HepG2 (cell line): Measurements from ENCODE around the gene CCDC170. TPM values are rescaled to one million over a fixed set of nuclear protein-coding genes. Genes with fewer than 3 reads are reported as not detected.

Source experiments
- ATAC-seq: fragments of 200-7000 bp; cut with Tn5 transposase; 3 replicates; pipeline ENCODE4 v1.9.1; 2020; ENCODE audit warnings: mild to moderate bottlenecking, moderate library complexity
- BruUV-seq: library from RNA; stranded (reverse); fragments of 400-500 nt; replicated peaks from 2 replicates; lab custom pipeline; 2021; lab: Mats Ljungman, UMichigan
- CTCF ChIA-PET: fragments of 300-600 bp; formaldehyde crosslinking; extraction: SDS; loops from one replicate; lab custom pipeline; 2021; ENCODE audit warnings: low total read pairs, inconsistent platforms, low intra/inter-chr PET ratio; lab: Yijun Ruan, JAX
- POLR2A ChIA-PET: fragments of 350-600 bp; sonication (Branson Sonifier 250); formaldehyde crosslinking; loops from one replicate; lab custom pipeline; 2020; ENCODE audit warnings: antibody characterized with exemption, inconsistent platforms; lab: Yijun Ruan, JAX
- DNase-seq: peaks from one replicate; pipeline ENCODE4 v3.0.0-alpha.2; 2015; ENCODE audit warnings: low spot score
- FAIRE-seq: peaks from 3 replicates; lab custom pipeline; 2011; peaks lifted over from hg19 to GRCh38; lab: Jason Lieb, UNC
- H2AFZ ChIP-seq: one replicate; pipeline ENCODE4 v1.6.1; 2011; ENCODE audit warnings: low read length, inconsistent platforms
- H3K27ac ChIP-seq: fragments of 300-600 bp; 3 replicates; pipeline ENCODE4 v1.8.0; 2011; ENCODE audit warnings: mixed run types, mild to moderate bottlenecking, mixed read lengths, low read length, inconsistent platforms; ENCODE audit not compliant: insufficient read depth; ENCODE audit errors: extremely low read length
- H3K27me3 ChIP-seq, 2 experiments: fragments of 200-600 bp in 1 of 2; 2 replicates in 1 of 2; 3 replicates in 1 of 2; pipeline versions ENCODE4 v1.6.0 to v1.8.0; 2011; ENCODE audit warnings: low read length in 2 of 2, mild to moderate bottlenecking in 2 of 2, moderate library complexity in 2 of 2, inconsistent platforms in 1 of 2; ENCODE audit not compliant: insufficient read depth in 2 of 2, control insufficient read depth in 1 of 2
- H3K36me3 ChIP-seq, 2 experiments: fragments of 200-600 bp in 1 of 2; replicated peaks in 1 of 2; 2 replicates in 1 of 2; 3 replicates in 1 of 2; pipeline versions ENCODE4 v1.5.1 to v1.8.0; 2011; ENCODE audit warnings: low read length in 2 of 2, inconsistent platforms in 1 of 2; ENCODE audit not compliant: insufficient read depth in 2 of 2, control insufficient read depth in 1 of 2
- H3K4me1 ChIP-seq: 2 replicates; pipeline ENCODE4 v1.5.1; 2012; ENCODE audit warnings: low read length, inconsistent platforms; ENCODE audit not compliant: insufficient read depth
- H3K4me2 ChIP-seq: 2 replicates; pipeline ENCODE4 v1.6.0; 2011; ENCODE audit warnings: low read depth, low read length, inconsistent platforms
- H3K4me3 ChIP-seq, 3 experiments: fragments of 200-600 bp in 1 of 3; sonication (generic), shearing (Covaris generic) in 1 of 3; replicated peaks in 1 of 3; 2 replicates each; pipeline ENCODE4 v1.5.1; 2011 to 2016; ENCODE audit warnings: low read length in 3 of 3, inconsistent platforms in 2 of 3, low read depth in 2 of 3, mild to moderate bottlenecking in 2 of 3, control low read depth in 1 of 3, mixed read lengths in 1 of 3; ENCODE audit not compliant: insufficient read depth in 1 of 3
- H3K79me2 ChIP-seq: one replicate; pipeline ENCODE4 v1.6.1; 2011; ENCODE audit warnings: low read length, inconsistent platforms; ENCODE audit not compliant: insufficient read depth
- H3K9ac ChIP-seq: 2 replicates; pipeline ENCODE4 v1.6.0; 2011; ENCODE audit warnings: mild to moderate bottlenecking, low read depth, low read length, inconsistent platforms; ENCODE audit not compliant: insufficient read depth
- H3K9me3 ChIP-seq: 2 replicates; pipeline ENCODE4 v1.5.1; 2012; ENCODE audit warnings: mild to moderate bottlenecking, low read length
- H4K20me1 ChIP-seq: 2 replicates; pipeline ENCODE4 v1.6.0; 2011; ENCODE audit warnings: inconsistent platforms, mild to moderate bottlenecking, low read length, moderate library complexity; ENCODE audit not compliant: insufficient read depth
- CCAR2 ChIP-seq: fragments of 200-400 bp; formaldehyde crosslinking; optimal IDR thresholded peaks from 2 replicates; pipeline ENCODE3; 2018; ENCODE audit warnings: low read depth, mild to moderate bottlenecking, low read length, moderate library complexity
- GABPB1 ChIP-seq: IDR thresholded peaks from 2 replicates; pipeline ENCODE4 v1.6.1; 2016; ENCODE audit warnings: mild to moderate bottlenecking, missing genetic modification reagents, moderate library complexity, missing compliant biosample characterization
- GFI1 ChIP-seq: sonication (generic); formaldehyde crosslinking; IDR thresholded peaks from 2 replicates; pipeline ENCODE4 v1.5.0; 2020; ENCODE audit warnings: missing genetic modification reagents, mild to moderate bottlenecking, borderline replicate concordance
- GPBP1L1 ChIP-seq: sonication (generic); formaldehyde crosslinking; IDR thresholded peaks from 2 replicates; pipeline ENCODE4 v1.5.0; 2020; ENCODE audit warnings: mild to moderate bottlenecking, missing genetic modification reagents
- HNF4G ChIP-seq, 2 experiments: sonication (generic) in 1 of 2; formaldehyde crosslinking in 1 of 2; IDR thresholded peaks; 2 replicates each; pipeline versions ENCODE4 v1.4.0 to v1.6.1; 2011 to 2020; ENCODE audit warnings: borderline replicate concordance in 2 of 2, low read depth in 2 of 2, mild to moderate bottlenecking in 2 of 2, low read length in 1 of 2, missing genetic modification reagents in 1 of 2, moderate library complexity in 1 of 2
- HNRNPK ChIP-seq: fragments of 200-400 bp; formaldehyde crosslinking; IDR thresholded peaks from 2 replicates; pipeline ENCODE4 v1.6.1; 2018; ENCODE audit warnings: low read length, low read depth, moderate library complexity, mild to moderate bottlenecking; ENCODE audit not compliant: poor library complexity, severe bottlenecking
- IKZF1 ChIP-seq: fragments of 450-650 bp; IDR thresholded peaks from 2 replicates; pipeline ENCODE4 v1.7.1; 2016
- MEIS1 ChIP-seq: sonication (generic); formaldehyde crosslinking; IDR thresholded peaks from 2 replicates; pipeline ENCODE4 v1.9.0; 2021; ENCODE audit warnings: mild to moderate bottlenecking, missing genetic modification reagents, moderate library complexity, borderline replicate concordance
- POLR2A ChIP-seq, 2 experiments: IDR thresholded peaks; 2 replicates each; pipeline ENCODE4 v1.6.1; 2011; ENCODE audit warnings: low read depth in 2 of 2, low read length in 2 of 2, mild to moderate bottlenecking in 1 of 2, moderate library complexity in 1 of 2; ENCODE audit not compliant: insufficient read depth in 1 of 2
- SOX5 ChIP-seq: IDR thresholded peaks from 2 replicates; pipeline ENCODE4 v1.6.1; 2016; ENCODE audit warnings: borderline replicate concordance
- ZMYM3 ChIP-seq: sonication (generic); formaldehyde crosslinking; IDR thresholded peaks from 2 replicates; pipeline ENCODE4 v1.5.1; 2020; ENCODE audit warnings: mild to moderate bottlenecking, missing genetic modification reagents
- ZNF713 ChIP-seq: sonication (generic); formaldehyde crosslinking; IDR thresholded peaks from 2 replicates; pipeline ENCODE4 v1.4.0; 2020; ENCODE audit warnings: mild to moderate bottlenecking, missing genetic modification reagents
- ZNF891 ChIP-seq: sonication (generic); formaldehyde crosslinking; IDR thresholded peaks from 2 replicates; pipeline ENCODE4 v1.5.0; 2020; ENCODE audit warnings: mild to moderate bottlenecking, missing genetic modification reagents
- WGBS: methylation state at CpG from one replicate; pipeline ENCODE4 v1.1.6; 2017; ENCODE audit warnings: low lambda C conversion rate; 5-methylcytosine and 5-hydroxymethylcytosine counted together
- in situ Hi-C: cut with HindIII; loops from 2 replicates; pipeline ENCODE4 v1.10.0; 2017; ENCODE audit warnings: low pct_unique_long_range_greater_than_20kb; ENCODE audit not compliant: extremely low pct_ligation_motif_present
- intact Hi-C: fragments of 100-400 bp; cut with micrococcal nuclease; formaldehyde crosslinking; loops from one replicate; pipeline ENCODE4 v1.10.0; 2022; ENCODE audit not compliant: unreplicated experiment
- polyA plus RNA-seq, 8 experiments: library from polyadenylated mRNA; depleted of rRNA in 3 of 8; stranded (reverse) in 7 of 8; unstranded in 1 of 8; fragments of >200 nt; fragmentation: Illumina TruSeq in 4 of 8; extraction: Trizol in 4 of 8; gene quantifications; 2 replicates each; pipeline versions ENCODE4 v1.2.1 to v1.2.3, GENCODE V29; 2011 to 2016; ENCODE audit warnings: low read depth in 4 of 8, missing spikeins in 1 of 8, mixed read lengths in 1 of 8; ENCODE audit not compliant: insufficient read depth in 1 of 8
- total RNA-seq, 5 experiments: library from RNA; depleted of rRNA; stranded (reverse); fragments of >200 nt; fragmentation: Illumina TruSeq; extraction: Trizol; gene quantifications; 2 replicates each; pipeline ENCODE4 v1.2.3, GENCODE V29; 2016; ENCODE audit warnings: low read depth in 1 of 5

The CCDC170 gene
- total and polyA plus RNA-seq, 2 of the 13 experiments (the other 11 are each of a cell fraction or from before 2014, with no cell fraction given) = 0.90 to 5.1 TPM

- Histone ChIP-seq H3K4me2 (no peak overlapping the region), H3K79me2 (no peaks in the 10 kb centered on the region), H3K27me3 (no peaks in the 10 kb centered on the region), H2AFZ (no peak overlapping the region), H3K9ac (no peak overlapping the region), H4K20me1 (no peaks in the 10 kb centered on the region), H3K4me3 (no peak overlapping the region), H3K27ac (peak overlapping the region; percentile 47), H3K9me3 (no peaks in the 10 kb centered on the region), H3K36me3 (no peaks in the 10 kb centered on the region), H3K4me1 (peaks cover 53% of the 10 kb centered on the region)
- CTCF ChIA-PET = no interaction called here
- BruUV-seq = no TSS peak
- FAIRE-seq (no peak), DNase-seq (no peak), ATAC-seq (no peak)
- TF ChIP-seq GFI1 (CRISPR knock-in tag) = no peak
- TF ChIP-seq GPBP1L1 = no peak
- TF ChIP-seq HNRNPK = no peak
- no peak for TF ChIP-seq ZNF713 (CRISPR knock-in tag)
- no peak for TF ChIP-seq CCAR2
- no peak for TF ChIP-seq SOX5 (CRISPR knock-in tag)
- no peak for TF ChIP-seq GABPB1
- no peak for TF ChIP-seq MEIS1 (CRISPR knock-in tag)
- TF ChIP-seq HNF4G (IDR thresholded peaks at IDR 0.05; ENCODE audit: borderline replicate concordance, low read depth, low read length) = no peak
- TF ChIP-seq HNF4G (CRISPR knock-in tag; IDR thresholded peaks at IDR 0.05; ENCODE audit: borderline replicate concordance, low read depth) = no peak
- no peak for TF ChIP-seq POLR2A (IDR thresholded peaks at IDR 0.05; ENCODE audit: insufficient read depth in 1 of 2, low read depth in 2 of 2, low read length in 2 of 2)
- TF ChIP-seq ZNF891 (CRISPR knock-in tag) = no peak
- TF ChIP-seq ZMYM3 (CRISPR knock-in tag) = no peak
- no peak for TF ChIP-seq IKZF1
- POLR2A ChIA-PET = no interaction called here
- in situ Hi-C loops = no loop called here
- intact Hi-C loops = no loop called here
- 95% methylated on average over 4 of the region's 4 CpGs for WGBS
Observed at GRCh38 chr6:151502499-151502898, 8.7 kb downstream of the CCDC170 start.
